Kasumi-1 (cell line): ENCODE measurements around the gene PGPEP1.

Source experiments
- DNase-seq, 2 experiments: peaks; one replicate each; lab custom pipeline; 2025; lab: John Stamatoyannopoulos, UW

PGPEP1 gene

GRCh38 chr19:18340190-18340989, at the start of gene PGPEP1:
Gene PGPEP1, plus strand, starts transcription at chr19:18340598. Its CDS starts 84 bp downstream, at chr19:18340682.
- DNase-seq = peak; percentile 41 to 51

DNA sequence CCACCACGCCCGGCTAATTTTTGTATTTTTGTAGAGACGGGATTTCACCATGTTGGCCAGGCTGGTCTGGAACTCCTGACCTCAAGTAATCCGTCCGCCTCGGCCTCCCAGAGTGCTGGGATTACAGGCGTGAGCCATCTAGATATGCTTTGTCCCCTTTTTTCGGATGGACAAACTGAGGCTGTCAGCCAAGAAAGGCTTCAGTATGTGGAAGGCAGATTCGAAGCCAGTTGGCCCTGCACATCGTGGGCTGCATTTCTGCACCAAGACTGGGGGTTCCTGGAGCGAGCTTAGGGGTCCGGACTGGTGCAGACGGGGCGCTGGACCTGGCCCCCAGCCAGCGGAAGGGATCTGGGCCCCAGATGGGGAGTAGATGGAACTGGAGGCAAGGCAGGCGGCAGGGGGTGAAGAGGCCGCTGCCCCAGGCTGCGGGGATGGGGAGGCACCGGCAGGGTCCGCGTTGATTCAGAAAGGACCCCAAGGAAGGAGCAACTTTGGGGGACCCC, 49.3 kb upstream of the PGPEP1 start:
- DNase-seq = no peak

DNA sequence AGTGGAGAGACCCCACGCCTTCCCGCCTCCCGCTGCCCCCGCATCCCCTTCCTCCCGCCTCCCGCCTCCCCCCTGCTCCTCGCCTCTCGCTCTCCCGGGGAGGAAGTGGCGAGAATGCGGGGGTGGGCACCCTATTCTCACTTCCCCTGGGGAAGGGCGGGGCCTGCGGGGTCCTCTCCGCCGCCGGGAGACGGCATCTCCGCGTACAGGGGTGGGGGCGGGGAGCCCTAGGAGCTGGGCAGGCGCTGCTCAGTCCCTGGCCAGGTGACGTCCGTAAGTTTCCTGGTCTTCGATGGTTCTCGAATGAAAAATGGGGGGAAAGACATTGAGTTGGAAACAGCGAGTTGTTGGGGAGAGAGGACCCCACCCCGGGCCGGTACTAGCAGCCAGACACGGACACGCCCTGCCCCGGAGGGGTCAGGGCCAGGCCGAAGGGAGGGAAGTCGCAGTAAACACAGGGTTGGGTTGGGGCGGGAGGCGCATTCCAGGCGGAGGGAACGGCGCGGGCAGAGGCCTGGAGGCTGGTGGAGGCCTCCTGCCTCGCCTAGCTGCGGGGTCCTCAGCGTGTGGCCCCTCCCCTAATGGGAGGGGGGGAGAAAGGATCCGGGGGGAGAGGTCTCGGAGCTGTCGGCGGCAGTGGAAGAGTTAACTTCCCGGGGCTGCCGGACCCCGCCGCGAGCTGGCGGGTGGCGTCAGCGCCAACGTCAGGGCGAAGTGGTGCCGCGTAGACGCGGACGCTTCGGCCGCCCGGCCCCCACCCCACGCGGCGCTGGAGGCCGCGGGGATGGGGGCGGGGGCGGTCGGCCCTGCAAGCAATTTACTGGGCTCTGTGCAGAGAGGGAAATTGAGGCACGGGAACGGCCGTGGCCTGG, 48.6 kb upstream of the PGPEP1 start:
- peak; percentile 79 to 86 for DNase-seq

GRCh38 chr19:18292462-18292809, 48.0 kb upstream of the PGPEP1 start:
- peak in 1 of 2 experiments; percentile 35 for DNase-seq

DNA sequence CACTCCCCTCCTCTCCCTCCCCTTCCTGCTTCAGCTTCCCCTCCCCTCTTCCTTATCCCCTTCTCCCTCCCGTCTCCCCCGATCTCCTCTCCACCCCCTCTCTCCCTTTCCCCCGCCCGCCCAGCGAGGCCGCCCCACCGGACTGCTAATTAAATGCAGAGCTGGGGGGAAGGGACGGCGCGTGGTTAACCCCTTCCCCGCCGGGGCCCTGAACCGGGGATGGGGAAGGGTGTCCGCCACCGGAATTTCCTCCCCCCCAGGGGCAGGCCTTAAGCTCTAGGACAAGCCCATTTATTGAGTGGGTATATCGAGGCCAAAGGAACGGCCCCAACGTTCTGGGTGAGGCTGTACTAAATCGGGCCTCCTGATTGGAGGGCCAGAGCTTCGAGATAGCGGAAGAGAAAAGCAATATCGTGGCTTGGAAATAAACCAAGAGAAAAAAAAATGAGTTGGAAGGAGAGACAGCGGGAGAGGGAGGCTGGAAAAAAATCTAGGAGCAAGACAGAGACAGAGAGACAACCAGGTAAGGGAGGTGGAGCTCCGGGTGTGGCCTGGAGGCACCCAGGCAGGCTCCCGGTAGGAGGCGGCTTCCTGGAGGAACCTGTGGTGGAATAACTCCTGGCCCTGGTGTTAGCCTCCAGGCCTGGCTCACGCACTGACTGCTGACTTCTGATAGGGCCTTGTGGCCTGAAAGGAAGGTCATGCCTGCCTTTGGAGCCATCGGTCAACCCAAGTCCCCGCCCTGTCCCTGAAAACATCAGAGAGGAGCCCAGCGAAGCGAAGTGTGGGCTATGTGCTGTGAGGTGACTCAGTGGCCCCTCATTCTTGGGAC, 47.4 kb upstream of the PGPEP1 start:
- DNase-seq = peak; percentile 58 to 74

DNA sequence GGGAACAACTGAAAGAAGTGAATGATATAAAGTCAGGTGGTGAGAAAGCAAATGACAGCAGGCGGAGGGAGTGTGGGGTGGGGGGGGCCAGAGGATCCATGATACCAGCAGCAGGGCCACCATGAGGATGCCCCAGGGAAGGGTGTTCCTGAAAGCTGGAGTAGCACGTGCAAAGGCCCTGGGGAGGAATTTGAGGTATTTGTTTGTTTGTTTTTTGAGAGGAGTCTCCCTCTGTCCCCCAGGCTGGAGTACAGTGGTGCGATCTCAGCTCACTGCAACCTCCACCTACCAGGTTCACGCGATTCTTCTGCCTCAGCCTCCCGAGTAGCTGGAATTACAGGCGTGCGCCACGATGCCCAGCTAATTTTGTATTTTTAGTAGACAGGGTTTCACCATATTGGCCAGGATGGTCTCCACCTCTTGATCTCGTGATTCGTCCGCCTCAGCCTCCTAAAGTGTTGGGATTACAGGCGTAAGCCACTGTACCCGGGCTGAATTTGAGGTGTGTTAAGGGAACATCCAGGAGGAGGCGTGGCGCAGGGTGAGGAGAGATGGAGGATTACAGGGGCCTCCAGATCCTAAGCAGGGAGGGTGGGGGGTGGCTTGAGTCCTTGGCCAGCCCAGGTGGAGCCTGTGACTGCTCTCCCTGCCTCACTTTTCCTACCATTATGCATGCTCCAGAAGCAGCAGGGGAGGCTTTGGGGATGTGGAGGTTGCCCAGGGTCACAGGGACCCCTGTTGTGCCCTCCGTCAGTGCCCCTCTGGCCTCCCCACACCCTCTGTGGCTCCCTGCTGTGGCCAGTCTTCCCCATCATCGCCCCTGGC, 46.5 kb upstream of the PGPEP1 start:
- DNase-seq = no peak

DNA sequence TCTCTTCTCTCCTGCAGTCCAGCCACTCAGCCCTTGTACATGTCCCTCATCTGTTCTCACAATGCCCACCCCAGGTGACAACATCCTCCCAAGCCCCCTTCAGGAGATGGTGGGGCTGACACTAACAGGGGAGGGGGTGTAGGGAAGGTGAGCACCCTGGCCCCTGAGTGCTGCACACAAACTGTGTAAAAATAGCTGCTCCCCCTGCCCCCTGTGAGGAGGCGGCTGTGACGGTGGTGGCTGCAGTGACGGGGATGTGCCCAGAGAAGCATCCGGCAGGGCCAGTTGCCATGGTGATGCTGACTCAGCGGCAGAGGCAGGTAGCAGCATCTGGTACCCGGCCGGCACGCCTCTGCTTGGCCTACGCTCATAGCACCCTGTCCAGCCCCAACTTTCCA, 45.9 kb upstream of the PGPEP1 start:
- no peak for DNase-seq

GRCh38 chr19:18295034-18295451, 45.4 kb upstream of the PGPEP1 start:
- no peak for DNase-seq

GRCh38 chr19:18297308-18297707, 43.1 kb upstream of the PGPEP1 start:
- DNase-seq = no peak

GRCh38 chr19:18298601-18299000, 41.8 kb upstream of the PGPEP1 start:
- DNase-seq = no peak

- DNase-seq = no peak
These were observed 40.7 kb upstream of the PGPEP1 start for GRCh38 chr19:18299654-18300053.

DNA sequence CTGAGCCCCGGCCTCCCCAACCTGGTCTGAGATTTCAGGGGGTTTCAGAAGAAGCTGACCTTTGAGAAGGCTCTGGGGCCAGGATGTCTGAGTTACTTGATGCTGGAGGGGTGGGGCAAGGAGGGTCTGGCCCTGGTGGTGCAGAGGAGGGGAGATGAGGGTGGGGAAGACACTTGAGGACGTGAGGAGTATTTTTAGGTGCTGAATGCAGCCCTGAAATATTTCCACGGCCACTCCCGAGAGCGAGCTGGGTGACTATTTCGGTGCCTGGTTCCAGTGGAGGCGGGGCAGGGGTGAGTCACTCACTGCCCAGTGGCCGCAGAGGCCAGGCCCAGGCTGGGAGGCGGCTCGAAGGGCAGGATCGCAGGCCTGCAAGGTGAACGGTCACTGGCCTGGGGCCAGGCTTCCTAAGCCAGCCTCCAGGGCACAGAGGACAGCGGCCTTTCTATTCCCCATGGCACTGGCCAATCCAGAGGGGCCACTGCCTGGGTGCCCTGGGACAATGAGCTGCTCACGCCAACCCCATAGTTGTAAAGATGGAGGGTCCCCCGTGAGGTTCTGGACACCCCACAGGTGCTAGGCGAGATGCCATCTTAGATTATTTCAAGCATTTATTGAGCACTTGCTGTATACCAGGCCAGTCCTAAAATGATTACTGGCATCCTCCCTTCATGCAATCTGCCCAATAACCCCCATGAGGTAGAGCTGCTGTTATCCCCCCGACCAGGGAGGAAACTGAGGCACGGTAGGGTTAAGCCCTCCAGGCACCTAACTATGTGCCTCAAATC, 39.3 kb upstream of the PGPEP1 start:
- no peak for DNase-seq

- no peak for DNase-seq
These were observed 38.7 kb upstream of the PGPEP1 start for GRCh38 chr19:18301718-18302111.

DNA sequence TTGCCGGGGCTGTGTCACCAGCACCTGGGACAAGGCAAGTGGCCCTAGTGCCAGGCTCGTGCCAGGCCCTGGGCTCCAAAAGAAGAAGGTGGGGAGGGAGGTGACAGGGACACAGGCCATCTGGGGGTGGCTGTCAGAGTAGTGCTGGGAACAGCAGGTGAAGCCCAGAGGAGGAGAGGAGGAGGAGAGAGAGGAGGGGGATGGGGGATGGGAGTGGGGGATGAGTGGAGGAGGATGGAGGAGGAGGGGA, 36.3 kb upstream of the PGPEP1 start:
- no peak for DNase-seq

DNA sequence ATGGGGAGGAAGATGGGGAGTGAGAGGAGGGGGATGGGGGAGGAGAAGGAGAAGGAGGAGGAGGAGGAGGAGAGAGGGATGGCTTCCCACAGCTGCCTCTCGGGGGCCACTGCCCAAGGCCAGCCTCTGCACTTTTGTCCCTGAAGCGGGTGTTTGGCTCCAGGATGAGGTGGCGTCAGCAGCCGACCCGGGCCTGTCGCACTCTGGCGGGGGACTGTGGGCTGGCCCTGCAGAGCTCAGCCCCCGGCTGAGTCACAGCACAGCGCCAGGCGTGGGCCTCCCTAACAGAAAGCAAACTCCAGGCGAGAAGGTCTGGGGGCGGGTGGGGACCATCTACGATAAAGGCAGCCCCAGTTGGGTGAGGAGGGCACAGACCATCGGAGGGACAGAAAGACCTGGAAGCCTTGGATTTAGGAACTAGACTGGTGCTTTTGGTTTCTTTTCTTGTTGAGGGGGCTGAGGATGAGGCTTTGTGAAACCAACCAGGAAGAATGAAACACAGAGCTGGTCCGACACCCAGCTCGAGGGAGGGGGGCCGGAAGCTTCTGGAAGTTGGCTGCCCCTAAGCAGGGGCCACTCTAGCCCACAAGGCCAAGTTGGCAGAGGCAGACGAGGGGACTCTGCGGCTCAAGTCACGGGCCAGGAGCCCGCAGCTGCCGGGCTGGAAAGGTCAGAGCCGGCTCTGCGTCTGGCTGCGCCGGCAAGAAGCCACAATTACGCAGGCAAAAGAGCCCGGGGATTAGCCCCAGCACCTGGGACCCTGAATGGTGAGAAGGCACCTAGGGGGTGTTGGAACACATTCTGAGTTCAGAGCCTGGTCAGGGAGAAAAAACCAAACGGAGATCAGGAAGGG, 35.7 kb upstream of the PGPEP1 start:
- DNase-seq = peak; percentile 76 to 80

DNA sequence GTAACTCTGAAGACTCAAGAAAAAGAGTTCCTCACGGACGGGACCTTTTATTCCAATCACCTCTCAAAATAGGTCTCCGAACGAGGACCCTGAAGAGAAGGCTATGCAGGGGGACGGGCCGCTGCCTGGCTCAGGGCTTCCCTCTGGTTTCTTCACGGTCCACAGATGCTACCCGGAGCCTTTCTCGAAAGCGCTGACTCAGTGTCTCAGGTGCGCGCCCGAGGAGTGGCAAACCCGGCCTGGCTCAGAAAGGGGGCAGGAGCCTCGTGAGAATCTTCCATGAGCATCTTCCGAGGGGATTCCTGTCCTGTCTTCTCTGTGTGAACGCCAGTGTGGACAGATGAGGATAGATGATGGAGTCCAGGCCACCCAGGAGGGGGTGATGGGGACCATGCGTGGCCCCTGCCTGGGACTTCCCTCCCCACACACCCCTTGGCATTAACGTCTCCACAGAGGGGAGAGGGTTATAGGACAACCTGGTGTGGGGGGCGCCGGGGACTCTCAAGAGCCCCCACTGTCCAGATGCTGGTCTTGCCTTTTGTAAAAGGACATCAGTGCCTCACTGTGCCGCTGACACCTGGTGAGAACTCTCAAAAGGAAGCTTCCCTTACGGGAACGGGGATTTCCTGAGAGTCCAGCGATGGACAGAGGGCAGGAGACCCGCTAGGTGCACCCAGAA, 34.0 kb upstream of the PGPEP1 start:
- DNase-seq = no peak

DNA sequence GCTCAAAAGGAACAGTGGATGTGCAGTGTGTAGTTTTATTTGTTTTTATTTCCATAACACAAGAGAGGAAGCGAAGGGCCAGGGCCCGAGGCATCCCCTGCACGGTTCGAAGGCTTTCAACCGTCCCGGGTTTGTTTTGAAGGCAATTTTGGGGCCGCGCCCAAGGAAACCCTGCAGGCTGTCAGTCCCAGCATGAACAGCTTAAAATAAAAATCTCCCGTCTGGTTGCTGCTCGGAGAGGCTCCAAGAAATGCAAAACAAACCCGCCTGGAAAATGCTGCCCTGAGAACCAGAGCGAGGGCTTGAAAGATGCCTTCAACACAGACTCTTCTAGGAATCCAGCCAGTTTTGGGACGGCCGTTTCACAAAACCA, 33.5 kb upstream of the PGPEP1 start:
- DNase-seq = no peak

DNA sequence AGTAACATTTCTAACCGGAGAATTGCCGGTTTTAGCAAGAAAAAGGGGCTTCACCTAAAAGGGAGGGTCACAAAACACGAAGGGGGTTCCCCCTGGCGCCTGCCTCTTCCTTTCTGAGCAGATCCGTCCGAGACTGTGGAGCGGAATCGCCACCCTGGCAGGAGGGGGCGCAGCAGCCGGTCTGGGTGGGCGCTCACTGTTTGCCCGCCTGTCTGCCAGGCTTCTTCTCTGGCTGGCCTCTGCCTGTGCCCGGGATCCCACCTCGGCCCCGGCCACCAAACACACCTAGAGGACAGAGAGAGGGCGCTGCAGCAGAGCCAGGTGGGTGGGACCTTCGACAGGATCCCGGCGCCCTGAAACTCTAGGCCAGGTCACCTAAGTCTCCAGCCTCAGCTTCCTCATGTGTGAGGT, 33.1 kb upstream of the PGPEP1 start:
- DNase-seq = no peak
